Measurements from ENCODE around the gene PYDC2. TPM values are rescaled to one million over a fixed set of nuclear protein-coding genes. Genes with fewer than 3 reads are reported as not detected.

The PYDC2 gene
- total and polyA plus RNA-seq, 2 of the 8 experiments (the other 6 are each of a cell fraction or from before 2014, with no cell fraction given) = not detected

- Histone ChIP-seq H2BK120ac (replicated peaks; ENCODE audit: low read depth, low read length) (no peak overlapping the region), H4K20me1 (replicated peaks in 1 of 2; ENCODE audit: control insufficient read depth in 1 of 2, insufficient read depth in 2 of 2, low read length in 2 of 2) (no peaks in the 10 kb centered on the region), H2BK5ac (ENCODE audit: low read depth, low read length) (no peak overlapping the region), H4K5ac (ENCODE audit: insufficient read length, low read depth, low read length) (no peak overlapping the region), H3K79me1 (ENCODE audit: low read depth, low read length) (no peaks in the 10 kb centered on the region), H2BK20ac (ENCODE audit: low read length) (no peak overlapping the region), H3K4me1 (replicated peaks in 1 of 4; ENCODE audit: control insufficient read depth in 3 of 4, insufficient read depth in 4 of 4, low read length in 3 of 4) (no peaks in the 10 kb centered on the region), H3K27ac (ENCODE audit: low read depth, low read length) (no peak overlapping the region), H4K91ac (replicated peaks; ENCODE audit: insufficient read length, low read length) (no peak overlapping the region), H2AFZ (ENCODE audit: low read length) (no peak overlapping the region), H2BK12ac (ENCODE audit: low read depth, low read length) (no peak overlapping the region), H3K79me2 (ENCODE audit: control insufficient read depth in 1 of 2, insufficient read depth in 2 of 2, low read length in 2 of 2) (no peaks in the 10 kb centered on the region), H3K23ac (ENCODE audit: insufficient read length) (no peak overlapping the region), H3K27me3 (replicated peaks in 1 of 4; ENCODE audit: control insufficient read depth in 3 of 4, extremely low read depth in 1 of 4, insufficient read depth in 3 of 4, low read length in 3 of 4) (no peaks in the 10 kb centered on the region), H3K14ac (ENCODE audit: insufficient read length) (no peak overlapping the region), H2BK15ac (ENCODE audit: low read length) (no peak overlapping the region), H3K4me3 (ENCODE audit: extremely low read depth in 1 of 4, insufficient read depth in 2 of 4, low read depth in 3 of 4, low read length in 4 of 4) (no peak overlapping the region), H3K18ac (ENCODE audit: extremely low read depth, low read length) (no peak overlapping the region), H4K8ac (ENCODE audit: extremely low read depth, insufficient read depth, low read length) (no peak overlapping the region), H3K56ac (replicated peaks; ENCODE audit: insufficient read length, low read depth, low read length) (no peak overlapping the region), H3K23me2 (ENCODE audit: low read depth, low read length) (no peaks in the 10 kb centered on the region), H3K9me3 (ENCODE audit: insufficient read depth in 2 of 2, low read depth in 1 of 2, low read length in 1 of 2) (peaks cover 0 to 3% of the 10 kb centered on the region in 2 experiments; a peak in 1 of 4 replicates), H3K4me2 (ENCODE audit: insufficient read depth in 1 of 2, low read depth in 2 of 2, low read length in 2 of 2) (no peak overlapping the region), H3K4ac (replicated peaks; ENCODE audit: insufficient read length, low read depth, low read length) (no peak overlapping the region), H2AK5ac (ENCODE audit: low read depth, low read length) (no peak overlapping the region), H3K36me3 (ENCODE audit: control insufficient read depth in 2 of 4, insufficient read depth in 4 of 4, low read length in 3 of 4) (no peaks in the 10 kb centered on the region), H3K9ac (replicated peaks in 1 of 4; ENCODE audit: extremely low read depth in 1 of 4, low read depth in 3 of 4, low read length in 3 of 4) (no peak overlapping the region)
- DNase-seq (ENCODE audit: low read depth in 1 of 2, low spot score in 2 of 2) = no peak
- ChIA-PET POLR2A (ENCODE audit: partially characterized antibody) (no interaction called here), CTCF (ENCODE audit: partially characterized antibody) (interaction anchor here (1.0 kb wide), 1 partner anchor 12 kb away, joined by 5 read pairs; no protein-coding TSS in a partner anchor)
- no peak for FAIRE-seq
- WGBS, 2 experiments (ENCODE audit: extremely low coverage in 1 of 2, insufficient coverage in 1 of 2, insufficient read length in 1 of 2, insufficient replicate concordance in 2 of 2, low coverage in 1 of 2, low lambda C conversion rate in 2 of 2, missing lambda C conversion rate in 1 of 2) = 85% methylated on average over 4 of the region's 4 CpGs; no CpG with 5 or more reads in 1 of the 2 experiments
Observed at GRCh38 chr3:191430103-191430502, 30.9 kb upstream of the PYDC2 start.

All from H1 (cell line).